K562 (cell line): ENCODE results near the gene TSKS. TPM values are rescaled to one million over a fixed set of nuclear protein-coding genes. Genes with fewer than 3 reads are reported as not detected.

ENCODE experiments used
- ATAC-seq: fragments of 200-7000 bp; cut with Tn5 transposase; 3 replicates; pipeline ENCODE4 v1.9.1; 2020; ENCODE audit warnings: moderate library complexity
- BruUV-seq: library from RNA; stranded (reverse); fragments of 400-500 nt; replicated peaks from 2 replicates; lab custom pipeline; 2021; lab: Mats Ljungman, UMichigan
- CTCF ChIA-PET: fragments of 300-600 bp; formaldehyde crosslinking; extraction: SDS; loops from one replicate; lab custom pipeline; 2021; ENCODE audit warnings: low intra/inter-chr PET ratio; lab: Yijun Ruan, JAX
- POLR2A ChIA-PET: fragments of 300-600, 350-650 bp; sonication (Branson Sonifier 250); formaldehyde crosslinking; extraction: SDS; loops from one replicate; lab custom pipeline; 2021; ENCODE audit warnings: antibody characterized with exemption, inconsistent platforms; lab: Yijun Ruan, JAX
- DNase-seq, 4 experiments: peaks; one replicate each; pipeline versions ENCODE4 v3.0.0 to v3.0.0-alpha.2; 2011 to 2018; ENCODE audit warnings: low spot score in 3 of 4, mixed read lengths in 3 of 4; ENCODE audit errors: extremely low read depth in 1 of 4
- FAIRE-seq: peaks from 2 replicates; lab custom pipeline; 2011; peaks lifted over from hg19 to GRCh38; lab: Jason Lieb, UNC
- H2AFZ ChIP-seq: 2 replicates; pipeline ENCODE4 v1.6.0; 2011; ENCODE audit warnings: low read depth, low read length, control low read depth, inconsistent platforms
- H3K27ac ChIP-seq: fragments of 200-600 bp; 3 replicates; pipeline ENCODE4 v1.8.0; 2011; ENCODE audit warnings: low read depth, mild to moderate bottlenecking, control low read depth, inconsistent platforms, low read length, moderate library complexity, mixed read lengths; ENCODE audit errors: extremely low read depth
- H3K27me3 ChIP-seq, 2 experiments: fragments of 300-600 bp in 1 of 2; 2 replicates in 1 of 2; 3 replicates in 1 of 2; pipeline versions ENCODE4 v1.6.0 to v1.8.0; 2011; ENCODE audit warnings: inconsistent platforms in 2 of 2, low read length in 2 of 2, mild to moderate bottlenecking in 1 of 2, mixed read lengths in 1 of 2, moderate library complexity in 1 of 2; ENCODE audit not compliant: control insufficient read depth in 2 of 2, insufficient read depth in 2 of 2
- H3K36me3 ChIP-seq: fragments of 300-600 bp; 3 replicates; pipeline ENCODE4 v1.8.0; 2011; ENCODE audit warnings: mild to moderate bottlenecking, low read length, inconsistent platforms; ENCODE audit not compliant: control insufficient read depth, insufficient read depth
- H3K4me1 ChIP-seq, 2 experiments: fragments of 200-600 bp in 1 of 2; replicated peaks in 1 of 2; 2 replicates in 1 of 2; 3 replicates in 1 of 2; pipeline versions ENCODE4 v1.5.1 to v1.8.0; 2011; ENCODE audit warnings: inconsistent platforms in 2 of 2, low read length in 2 of 2, mild to moderate bottlenecking in 1 of 2, mixed read lengths in 1 of 2, moderate library complexity in 1 of 2; ENCODE audit not compliant: control insufficient read depth in 2 of 2, insufficient read depth in 2 of 2
- H3K4me2 ChIP-seq: 2 replicates; pipeline ENCODE4 v1.6.1; 2011; ENCODE audit warnings: low read length, control low read depth, inconsistent platforms, mixed read lengths; ENCODE audit not compliant: insufficient read depth
- H3K4me3 ChIP-seq: fragments of 200-600 bp; sonication (generic), shearing (Covaris generic); 2 replicates; pipeline ENCODE4 v1.5.1; 2016; ENCODE audit warnings: control low read depth, inconsistent platforms
- H3K79me2 ChIP-seq: fragments of 200-600 bp; 3 replicates; pipeline ENCODE4 v1.8.0; 2011; ENCODE audit warnings: low read length, inconsistent platforms; ENCODE audit not compliant: control insufficient read depth, insufficient read depth
- H3K9ac ChIP-seq, 2 experiments: 2 replicates each; pipeline versions ENCODE4 v1.6.0 to v1.6.1; 2011; ENCODE audit warnings: low read depth in 2 of 2, low read length in 2 of 2, control low read depth in 1 of 2, inconsistent platforms in 1 of 2, mild to moderate bottlenecking in 1 of 2, mixed read lengths in 1 of 2; ENCODE audit not compliant: insufficient read depth in 1 of 2
- H3K9me1 ChIP-seq: one replicate; pipeline ENCODE4 v1.6.0; 2011; ENCODE audit warnings: inconsistent platforms, mild to moderate bottlenecking, low read length, moderate library complexity; ENCODE audit not compliant: control insufficient read depth, insufficient read depth
- H3K9me3 ChIP-seq: replicated peaks from 2 replicates; pipeline ENCODE4 v1.5.1; 2011; ENCODE audit warnings: low read depth, low read length, inconsistent platforms; ENCODE audit not compliant: control insufficient read depth, insufficient read depth
- H4K20me1 ChIP-seq: replicated peaks from 2 replicates; pipeline ENCODE4 v1.6.1; 2011; ENCODE audit warnings: low read length, inconsistent platforms, mixed read lengths; ENCODE audit not compliant: control insufficient read depth, insufficient read depth
- ATF7 ChIP-seq: fragments of 450-650 bp; IDR thresholded peaks from 2 replicates; pipeline ENCODE4 v1.7.1; 2014; ENCODE audit warnings: mild to moderate bottlenecking, moderate library complexity
- POLR2G ChIP-seq: fragments of 200-400 bp; formaldehyde crosslinking; IDR thresholded peaks from 2 replicates; pipeline ENCODE4 v1.6.1; 2017; ENCODE audit warnings: low read depth, mild to moderate bottlenecking, antibody characterized with exemption, low read length, moderate library complexity
- SIX5 ChIP-seq, 2 experiments: IDR thresholded peaks; 2 replicates each; pipeline ENCODE4 v1.6.1; 2011; ENCODE audit warnings: low read length in 2 of 2, borderline replicate concordance in 1 of 2, low read depth in 1 of 2, mild to moderate bottlenecking in 1 of 2, moderate library complexity in 1 of 2; ENCODE audit not compliant: insufficient read depth in 1 of 2
- ZNF12 ChIP-seq: sonication (generic); formaldehyde crosslinking; IDR thresholded peaks from 2 replicates; pipeline ENCODE4 v1.4.0; 2020; ENCODE audit warnings: mild to moderate bottlenecking, missing genetic modification reagents
- WGBS: fragments of 100-300 bp; shearing (Covaris generic); methylation state at CpG from one replicate; pipeline ENCODE4 v1.1.6; 2016; ENCODE audit warnings: low coverage, mixed read lengths; ENCODE audit not compliant: insufficient coverage; ENCODE audit errors: missing lambda C conversion rate; 5-methylcytosine and 5-hydroxymethylcytosine counted together
- in situ Hi-C: fragments of 300-500 bp; cut with MboI; formaldehyde crosslinking; loops from 4 replicates; pipeline ENCODE4 v1.15.0; 2018; ENCODE audit warnings: inconsistent platforms, mixed read lengths
- intact Hi-C: fragments of 100-400 bp; cut with micrococcal nuclease; formaldehyde crosslinking; loops from 2 replicates; pipeline ENCODE4 v1.14.2; 2022
- polyA plus RNA-seq, 8 experiments: library from polyadenylated mRNA; depleted of rRNA in 4 of 8; stranded (reverse) in 5 of 8; unstranded in 3 of 8; fragments of >200 nt; fragmentation: Nextera tagmentation in 2 of 8; fragmentation: Illumina TruSeq in 1 of 8; extraction: Ambion mirVana in 2 of 8; extraction: Trizol in 1 of 8; gene quantifications; 2 replicates each; pipeline versions ENCODE4 v1.2.1 to v1.2.3, GENCODE V29; 2011 to 2014; ENCODE audit warnings: inconsistent platforms in 1 of 8, missing spikeins in 1 of 8
- total RNA-seq, 7 experiments: library from RNA; depleted of rRNA in 6 of 7; stranded (reverse); fragments of >200 nt in 6 of 7; fragmentation: Illumina TruSeq in 2 of 7; extraction: Trizol in 2 of 7; gene quantifications; 2 replicates each; pipeline versions ENCODE4 v1.2.1 to v1.2.3, GENCODE V29; 2011 to 2021; ENCODE audit warnings: low replicate concordance in 1 of 7
- TF ChIP-seq, protein P1 (sequence below): sonication (generic); formaldehyde crosslinking; IDR thresholded peaks from 2 replicates; pipeline ENCODE4 v1.9.0; 2022; ENCODE audit warnings: mild to moderate bottlenecking, missing genetic modification reagents
- TF ChIP-seq, protein P2 (sequence below): sonication (generic); formaldehyde crosslinking; IDR thresholded peaks from 2 replicates; pipeline ENCODE4 v1.8.0; 2022; ENCODE audit warnings: mild to moderate bottlenecking, missing genetic modification reagents
- TF ChIP-seq, protein P3 (sequence below): sonication (generic); formaldehyde crosslinking; IDR thresholded peaks from 2 replicates; pipeline ENCODE4 v1.9.0; 2022; ENCODE audit warnings: mild to moderate bottlenecking, missing genetic modification reagents
- TF ChIP-seq, protein P4 (sequence below), 2 experiments: fragments of 450-650 bp in 1 of 2; sonication (generic) in 1 of 2; formaldehyde crosslinking in 1 of 2; IDR thresholded peaks in 1 of 2; conservative IDR thresholded peaks in 1 of 2; 2 replicates each; pipeline versions ENCODE4 v1.6.1 to v1.8.1; 2016 to 2023; ENCODE audit warnings: mild to moderate bottlenecking in 2 of 2, moderate library complexity in 2 of 2, inconsistent platforms in 1 of 2, missing genetic modification reagents in 1 of 2
- TF ChIP-seq, protein P5 (sequence below): fragments of 450-650 bp; IDR thresholded peaks from 2 replicates; pipeline ENCODE4 v1.6.1; 2016; ENCODE audit warnings: mild to moderate bottlenecking
- TF ChIP-seq, protein P6 (sequence below): fragments of 450-650 bp; IDR thresholded peaks from 2 replicates; pipeline ENCODE4 v1.7.1; 2018; ENCODE audit warnings: mild to moderate bottlenecking, low read depth; ENCODE audit not compliant: partially characterized antibody

Gene TSKS
- total and polyA plus RNA-seq, 9 of the 15 experiments (the other 6 are each of a cell fraction or from before 2014, with no cell fraction given) = 0.14 to 4.5 (median 0.80) TPM

DNA sequence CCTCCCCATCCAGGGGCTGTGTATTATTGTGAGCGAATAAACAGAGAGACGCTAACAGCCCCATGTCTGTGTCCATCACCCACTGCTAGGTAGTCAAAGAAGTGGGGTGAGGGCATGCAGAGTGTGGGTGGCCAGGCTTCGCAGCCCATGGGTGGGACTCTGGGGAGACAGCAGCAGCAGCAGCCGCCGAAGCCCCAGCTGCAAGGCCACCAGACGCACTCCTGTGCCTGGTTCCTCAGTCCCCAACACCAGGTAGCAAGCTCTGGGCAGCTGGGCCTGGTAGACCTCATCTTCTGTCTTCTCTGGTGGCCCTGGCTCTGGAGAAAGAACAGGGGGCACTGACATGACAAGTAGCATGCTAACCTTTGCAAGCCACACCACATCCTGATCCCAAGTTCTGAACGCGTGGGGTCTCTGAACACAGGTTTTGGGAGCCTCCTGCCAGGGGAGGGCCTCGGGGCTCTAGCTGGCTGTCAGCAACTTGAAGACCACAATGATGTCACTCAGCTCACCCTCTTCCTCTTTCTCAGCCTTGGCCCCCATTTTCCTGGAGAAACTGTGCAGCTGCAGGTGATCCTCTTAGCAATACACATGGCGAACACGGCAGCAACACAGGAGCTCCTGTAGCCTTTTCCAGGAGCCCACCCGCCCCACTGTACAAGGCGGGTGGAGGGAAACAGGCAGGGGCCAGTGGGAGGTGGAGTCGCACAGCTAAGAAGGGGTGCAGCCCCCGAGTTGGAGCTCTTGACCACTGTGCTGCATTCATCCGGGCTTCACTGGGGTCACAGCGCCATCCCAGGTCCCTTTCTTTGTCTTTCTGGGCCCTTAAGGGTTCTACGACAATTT is 44.2 kb upstream of the TSKS start:
- Histone ChIP-seq H4K20me1 (peaks cover 5% of the 10 kb centered on the region), H3K9me1 (no peaks in the 10 kb centered on the region), H3K27ac (peak overlapping the region; percentile 10; the same call in 1 of the 3 replicates), H3K27me3 (no peaks in the 10 kb centered on the region), H3K79me2 (no peaks in the 10 kb centered on the region), H3K4me1 (peaks cover 25 to 58% of the 10 kb centered on the region in 2 experiments), H3K9ac (peak overlapping the region in 1 of 2 experiments; percentile 84; a peak in 2 of 4 replicates), H3K36me3 (peaks cover 57% of the 10 kb centered on the region), H3K4me3 (no peak overlapping the region), H2AFZ (no peak overlapping the region), H3K9me3 (no peaks in the 10 kb centered on the region), H3K4me2 (no peak overlapping the region)
- FAIRE-seq (no peak), ATAC-seq (no peak), DNase-seq (no peak)
- POLR2A ChIA-PET = interaction anchor here (0.6 to 1.2 kb wide), 3 partner anchors 21 to 131 kb away, joined by 3 read pairs; partner anchors contain the start of gene PTOV1
- in situ Hi-C loops = no loop called here
- intact Hi-C loops = loop anchor here (5.0 kb wide), 1 partner anchor 40 kb away; the partner anchor contains the start of gene AP2A1
- no TSS peak for BruUV-seq
- 75% methylated on average over 18 of the region's 18 CpGs for WGBS
- CTCF ChIA-PET = no interaction called here
- TF ChIP-seq, protein P1, sequence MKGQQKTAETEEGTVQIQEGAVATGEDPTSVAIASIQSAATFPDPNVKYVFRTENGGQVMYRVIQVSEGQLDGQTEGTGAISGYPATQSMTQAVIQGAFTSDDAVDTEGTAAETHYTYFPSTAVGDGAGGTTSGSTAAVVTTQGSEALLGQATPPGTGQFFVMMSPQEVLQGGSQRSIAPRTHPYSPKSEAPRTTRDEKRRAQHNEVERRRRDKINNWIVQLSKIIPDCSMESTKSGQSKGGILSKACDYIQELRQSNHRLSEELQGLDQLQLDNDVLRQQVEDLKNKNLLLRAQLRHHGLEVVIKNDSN (CRISPR knock-in tag) = no peak
- 0 out of 2 replicates have a peak, but pooled peaks have one; percentile 51 for TF ChIP-seq POLR2G
- TF ChIP-seq, protein P2, sequence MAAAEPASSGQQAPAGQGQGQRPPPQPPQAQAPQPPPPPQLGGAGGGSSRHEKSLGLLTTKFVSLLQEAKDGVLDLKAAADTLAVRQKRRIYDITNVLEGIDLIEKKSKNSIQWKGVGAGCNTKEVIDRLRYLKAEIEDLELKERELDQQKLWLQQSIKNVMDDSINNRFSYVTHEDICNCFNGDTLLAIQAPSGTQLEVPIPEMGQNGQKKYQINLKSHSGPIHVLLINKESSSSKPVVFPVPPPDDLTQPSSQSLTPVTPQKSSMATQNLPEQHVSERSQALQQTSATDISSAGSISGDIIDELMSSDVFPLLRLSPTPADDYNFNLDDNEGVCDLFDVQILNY (CRISPR knock-in tag) = 0 out of 2 replicates have a peak, but pooled peaks have one; percentile 12
- TF ChIP-seq SIX5 (IDR thresholded peaks at IDR 0.05; ENCODE audit: borderline replicate concordance in 1 of 2, insufficient read depth in 1 of 2, low read depth in 1 of 2, low read length in 2 of 2) = no peak
- TF ChIP-seq, protein P3, sequence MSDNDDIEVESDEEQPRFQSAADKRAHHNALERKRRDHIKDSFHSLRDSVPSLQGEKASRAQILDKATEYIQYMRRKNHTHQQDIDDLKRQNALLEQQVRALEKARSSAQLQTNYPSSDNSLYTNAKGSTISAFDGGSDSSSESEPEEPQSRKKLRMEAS = no peak
- TF ChIP-seq ATF7 = peak; percentile 34; the same call in 1 of the 2 replicates
- TF ChIP-seq, protein P4, sequence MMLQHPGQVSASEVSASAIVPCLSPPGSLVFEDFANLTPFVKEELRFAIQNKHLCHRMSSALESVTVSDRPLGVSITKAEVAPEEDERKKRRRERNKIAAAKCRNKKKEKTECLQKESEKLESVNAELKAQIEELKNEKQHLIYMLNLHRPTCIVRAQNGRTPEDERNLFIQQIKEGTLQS (IDR thresholded peaks at IDR 0.05) = peak; percentile 23; the same call in 1 of the 2 replicates
- TF ChIP-seq, protein P4 (CRISPR knock-in tag; conservative IDR thresholded peaks at IDR 0.05) = no peak
- TF ChIP-seq ZNF12 = no peak
- TF ChIP-seq, protein P5, sequence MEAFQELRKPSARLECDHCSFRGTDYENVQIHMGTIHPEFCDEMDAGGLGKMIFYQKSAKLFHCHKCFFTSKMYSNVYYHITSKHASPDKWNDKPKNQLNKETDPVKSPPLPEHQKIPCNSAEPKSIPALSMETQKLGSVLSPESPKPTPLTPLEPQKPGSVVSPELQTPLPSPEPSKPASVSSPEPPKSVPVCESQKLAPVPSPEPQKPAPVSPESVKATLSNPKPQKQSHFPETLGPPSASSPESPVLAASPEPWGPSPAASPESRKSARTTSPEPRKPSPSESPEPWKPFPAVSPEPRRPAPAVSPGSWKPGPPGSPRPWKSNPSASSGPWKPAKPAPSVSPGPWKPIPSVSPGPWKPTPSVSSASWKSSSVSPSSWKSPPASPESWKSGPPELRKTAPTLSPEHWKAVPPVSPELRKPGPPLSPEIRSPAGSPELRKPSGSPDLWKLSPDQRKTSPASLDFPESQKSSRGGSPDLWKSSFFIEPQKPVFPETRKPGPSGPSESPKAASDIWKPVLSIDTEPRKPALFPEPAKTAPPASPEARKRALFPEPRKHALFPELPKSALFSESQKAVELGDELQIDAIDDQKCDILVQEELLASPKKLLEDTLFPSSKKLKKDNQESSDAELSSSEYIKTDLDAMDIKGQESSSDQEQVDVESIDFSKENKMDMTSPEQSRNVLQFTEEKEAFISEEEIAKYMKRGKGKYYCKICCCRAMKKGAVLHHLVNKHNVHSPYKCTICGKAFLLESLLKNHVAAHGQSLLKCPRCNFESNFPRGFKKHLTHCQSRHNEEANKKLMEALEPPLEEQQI = no peak
- TF ChIP-seq, protein P6, sequence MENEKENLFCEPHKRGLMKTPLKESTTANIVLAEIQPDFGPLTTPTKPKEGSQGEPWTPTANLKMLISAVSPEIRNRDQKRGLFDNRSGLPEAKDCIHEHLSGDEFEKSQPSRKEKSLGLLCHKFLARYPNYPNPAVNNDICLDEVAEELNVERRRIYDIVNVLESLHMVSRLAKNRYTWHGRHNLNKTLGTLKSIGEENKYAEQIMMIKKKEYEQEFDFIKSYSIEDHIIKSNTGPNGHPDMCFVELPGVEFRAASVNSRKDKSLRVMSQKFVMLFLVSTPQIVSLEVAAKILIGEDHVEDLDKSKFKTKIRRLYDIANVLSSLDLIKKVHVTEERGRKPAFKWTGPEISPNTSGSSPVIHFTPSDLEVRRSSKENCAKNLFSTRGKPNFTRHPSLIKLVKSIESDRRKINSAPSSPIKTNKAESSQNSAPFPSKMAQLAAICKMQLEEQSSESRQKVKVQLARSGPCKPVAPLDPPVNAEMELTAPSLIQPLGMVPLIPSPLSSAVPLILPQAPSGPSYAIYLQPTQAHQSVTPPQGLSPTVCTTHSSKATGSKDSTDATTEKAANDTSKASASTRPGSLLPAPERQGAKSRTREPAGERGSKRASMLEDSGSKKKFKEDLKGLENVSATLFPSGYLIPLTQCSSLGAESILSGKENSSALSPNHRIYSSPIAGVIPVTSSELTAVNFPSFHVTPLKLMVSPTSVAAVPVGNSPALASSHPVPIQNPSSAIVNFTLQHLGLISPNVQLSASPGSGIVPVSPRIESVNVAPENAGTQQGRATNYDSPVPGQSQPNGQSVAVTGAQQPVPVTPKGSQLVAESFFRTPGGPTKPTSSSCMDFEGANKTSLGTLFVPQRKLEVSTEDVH = no peak
